ENCODE measurements around the gene B4GALT3.

B4GALT3 gene

DNA sequence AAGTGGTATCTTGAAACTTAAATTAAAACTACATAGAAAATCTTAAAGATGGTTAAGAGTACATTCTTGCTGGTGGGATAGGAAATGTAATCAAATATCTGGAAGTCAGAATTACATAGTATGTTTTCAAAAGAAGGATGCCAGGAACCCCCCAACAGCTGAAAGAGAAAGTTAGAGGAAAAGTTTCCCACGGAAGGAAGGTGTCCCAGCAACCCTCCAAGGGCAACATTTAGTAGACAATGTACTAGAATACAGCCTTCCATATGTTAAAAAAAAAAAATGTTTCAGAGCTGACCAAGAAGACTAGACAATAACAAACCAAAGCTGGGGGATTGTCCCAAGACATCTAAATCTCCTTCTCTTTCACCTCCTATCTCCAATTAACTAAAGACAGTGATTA lies 47.0 kb downstream of the B4GALT3 start:
- TF ChIP-seq, protein P1, sequence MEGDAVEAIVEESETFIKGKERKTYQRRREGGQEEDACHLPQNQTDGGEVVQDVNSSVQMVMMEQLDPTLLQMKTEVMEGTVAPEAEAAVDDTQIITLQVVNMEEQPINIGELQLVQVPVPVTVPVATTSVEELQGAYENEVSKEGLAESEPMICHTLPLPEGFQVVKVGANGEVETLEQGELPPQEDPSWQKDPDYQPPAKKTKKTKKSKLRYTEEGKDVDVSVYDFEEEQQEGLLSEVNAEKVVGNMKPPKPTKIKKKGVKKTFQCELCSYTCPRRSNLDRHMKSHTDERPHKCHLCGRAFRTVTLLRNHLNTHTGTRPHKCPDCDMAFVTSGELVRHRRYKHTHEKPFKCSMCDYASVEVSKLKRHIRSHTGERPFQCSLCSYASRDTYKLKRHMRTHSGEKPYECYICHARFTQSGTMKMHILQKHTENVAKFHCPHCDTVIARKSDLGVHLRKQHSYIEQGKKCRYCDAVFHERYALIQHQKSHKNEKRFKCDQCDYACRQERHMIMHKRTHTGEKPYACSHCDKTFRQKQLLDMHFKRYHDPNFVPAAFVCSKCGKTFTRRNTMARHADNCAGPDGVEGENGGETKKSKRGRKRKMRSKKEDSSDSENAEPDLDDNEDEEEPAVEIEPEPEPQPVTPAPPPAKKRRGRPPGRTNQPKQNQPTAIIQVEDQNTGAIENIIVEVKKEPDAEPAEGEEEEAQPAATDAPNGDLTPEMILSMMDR (IDR thresholded peaks at IDR 0.05; ENCODE audit: low read depth, low read length, missing control alignments), result no peak
- DNase-seq (ENCODE audit: extremely low read depth, low read depth), result no peak
- H3K4me3 ChIP-seq (replicated peaks; ENCODE audit: low read depth, low read length), result no peak overlapping the region

GRCh38 chr1:161128591-161129420 lies 48.5 kb downstream of the B4GALT3 start:
- TF ChIP-seq, protein P1 (IDR thresholded peaks at IDR 0.05; ENCODE audit: low read depth, low read length, missing control alignments), result no peak
- no peak for DNase-seq (ENCODE audit: extremely low read depth, low read depth)
- H3K4me3 ChIP-seq (replicated peaks; ENCODE audit: low read depth, low read length), result no peak overlapping the region

GRCh38 chr1:161127649-161128048 lies 49.7 kb downstream of the B4GALT3 start:
- no peak overlapping the region for H3K4me3 ChIP-seq (replicated peaks; ENCODE audit: low read depth, low read length)

DNA sequence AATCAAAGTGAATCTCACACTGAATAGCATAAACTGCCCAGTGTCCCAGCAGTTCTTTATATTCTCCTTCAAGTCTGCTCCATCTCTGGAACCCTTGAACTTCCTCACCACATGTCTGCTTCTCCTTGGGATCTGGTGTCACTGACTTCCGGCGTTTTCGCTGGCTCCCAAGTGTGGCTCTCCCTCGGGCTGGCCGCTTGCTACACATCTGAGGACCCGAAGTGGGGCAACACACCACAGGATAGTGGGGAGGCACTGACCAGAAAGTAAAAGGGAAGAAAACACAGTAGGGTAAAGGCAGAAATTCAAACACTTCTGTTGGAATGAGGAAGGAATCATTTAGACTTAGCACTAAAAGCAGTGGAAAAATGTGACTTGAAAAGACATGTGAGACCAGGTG lies 54.3 kb downstream of the B4GALT3 start:
- no peak for DNase-seq (ENCODE audit: extremely low read depth, low read depth)
- H3K4me3 ChIP-seq (replicated peaks; ENCODE audit: low read depth, low read length), result no peak overlapping the region
- TF ChIP-seq, protein P1 (IDR thresholded peaks at IDR 0.05; ENCODE audit: low read depth, low read length, missing control alignments), result no peak

More at GRCh38 chr1:161127649-161128048, 49.7 kb downstream of the B4GALT3 start:
- TF ChIP-seq, protein P1 (IDR thresholded peaks at IDR 0.05; ENCODE audit: low read depth, low read length, missing control alignments), result no peak
- no peak for DNase-seq (ENCODE audit: extremely low read depth, low read depth)

- DNase-seq (ENCODE audit: extremely low read depth, low read depth), result no peak
- H3K4me3 ChIP-seq (replicated peaks; ENCODE audit: low read depth, low read length), result no peak overlapping the region
- TF ChIP-seq, protein P1 (IDR thresholded peaks at IDR 0.05; ENCODE audit: low read depth, low read length, missing control alignments), result no peak
Measured at GRCh38 chr1:161121834-161122233, 55.5 kb downstream of the B4GALT3 start.
